DMS114 treated with DMSO at 0.1 percent for 48 hours (cell line): ENCODE data around the gene CMTM3.
"Not testable (repeated sequence)": the region's sequence is repeated elsewhere in the genome, so short reads cannot be mapped to it uniquely, and the experiment has no call there.

Experiments
- DNase-seq: peaks from one replicate; lab custom pipeline; 2025; ENCODE audit not compliant: unreplicated experiment; lab: John Stamatoyannopoulos, UW

Gene CMTM3

DNA sequence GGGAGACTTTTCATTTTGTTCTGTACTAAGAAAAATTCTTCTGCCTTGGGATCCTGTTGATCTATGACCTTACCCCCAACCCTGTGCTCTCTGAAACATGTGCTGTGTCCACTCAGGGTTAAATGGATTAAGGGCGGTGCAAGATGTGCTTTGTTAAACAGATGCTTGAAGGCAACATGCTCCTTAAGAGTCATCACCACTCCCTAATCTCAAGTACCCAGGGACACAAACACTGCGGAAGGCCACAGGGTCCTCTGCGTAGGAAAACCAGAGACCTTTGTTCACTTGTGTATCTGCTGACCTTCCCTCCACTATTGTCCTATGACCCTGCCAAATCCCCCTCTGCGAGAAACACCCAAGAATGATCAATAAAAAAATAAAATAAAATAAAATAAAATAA is 27.1 kb downstream of the CMTM3 start:
- DNase-seq, result not testable (repeated sequence)

DNA sequence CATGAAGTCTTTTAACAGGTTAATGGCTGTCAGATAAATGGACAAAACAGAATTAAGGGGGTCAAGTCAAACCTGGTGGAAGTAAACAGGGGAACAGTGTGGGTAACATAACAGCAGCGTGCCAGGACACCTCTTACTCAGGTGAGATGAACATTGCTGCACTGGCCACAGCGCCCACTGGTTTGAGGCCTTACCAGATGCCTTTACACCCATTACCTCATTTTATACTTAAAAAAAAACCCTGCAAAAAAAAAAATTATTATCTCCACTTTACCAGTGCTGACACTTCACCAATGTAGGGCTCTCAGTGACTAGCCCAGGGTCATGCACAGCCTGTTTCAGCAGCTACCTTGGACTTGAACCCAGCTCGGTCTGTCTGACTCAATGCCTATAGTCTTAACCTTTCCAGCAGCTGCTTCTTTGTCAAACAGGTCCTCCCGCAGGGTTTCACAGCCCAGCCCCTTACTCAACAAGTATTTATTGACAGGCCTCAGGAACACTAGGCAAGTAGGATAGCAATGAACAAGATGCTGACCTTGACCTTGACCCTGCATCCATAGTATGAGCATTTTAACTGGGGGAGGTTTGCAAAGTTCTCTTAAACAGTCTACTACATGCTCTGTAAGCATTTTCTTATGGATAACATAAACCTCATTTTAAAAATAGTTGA is 30.2 kb downstream of the CMTM3 start:
- DNase-seq, result no peak

DNA sequence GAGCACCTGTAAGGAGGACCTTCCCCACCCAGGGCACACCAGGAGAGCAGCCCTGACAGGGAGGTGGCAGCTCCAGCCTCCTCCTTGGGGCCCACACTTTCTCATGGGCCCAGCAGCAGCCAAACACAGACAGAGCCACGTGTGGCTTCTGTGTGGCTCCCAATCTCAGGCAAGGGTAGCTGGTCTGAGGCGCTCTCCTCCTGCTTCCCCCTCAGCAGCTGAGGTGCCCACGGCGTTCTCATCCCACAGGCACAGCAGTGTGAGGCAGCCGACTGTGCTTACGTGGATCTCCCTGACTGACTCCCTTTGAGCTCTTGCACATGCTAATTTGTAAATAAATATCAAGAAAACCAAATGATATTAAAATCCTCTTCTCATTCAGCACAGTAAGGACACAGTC is 30.9 kb downstream of the CMTM3 start:
- no peak for DNase-seq

DNA sequence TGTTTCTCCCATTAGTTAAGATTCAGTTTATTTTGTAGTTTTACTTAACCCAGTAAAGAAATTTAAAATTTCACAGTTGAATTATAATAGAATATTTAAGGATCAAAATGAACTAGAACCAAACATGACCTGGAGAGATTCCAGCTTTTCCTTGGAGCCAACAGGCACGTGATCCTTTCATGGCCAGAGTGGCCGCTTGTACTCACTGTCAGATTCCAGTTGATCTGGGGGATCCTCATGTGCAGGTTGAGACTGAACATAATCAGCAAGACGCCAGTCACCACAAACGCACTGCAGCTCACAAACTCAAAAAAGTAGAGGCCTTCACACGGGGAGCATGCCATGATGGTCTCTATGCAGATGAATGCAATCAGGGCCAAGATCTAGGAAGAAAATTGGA is 31.7 kb downstream of the CMTM3 start:
- no peak for DNase-seq

DNA sequence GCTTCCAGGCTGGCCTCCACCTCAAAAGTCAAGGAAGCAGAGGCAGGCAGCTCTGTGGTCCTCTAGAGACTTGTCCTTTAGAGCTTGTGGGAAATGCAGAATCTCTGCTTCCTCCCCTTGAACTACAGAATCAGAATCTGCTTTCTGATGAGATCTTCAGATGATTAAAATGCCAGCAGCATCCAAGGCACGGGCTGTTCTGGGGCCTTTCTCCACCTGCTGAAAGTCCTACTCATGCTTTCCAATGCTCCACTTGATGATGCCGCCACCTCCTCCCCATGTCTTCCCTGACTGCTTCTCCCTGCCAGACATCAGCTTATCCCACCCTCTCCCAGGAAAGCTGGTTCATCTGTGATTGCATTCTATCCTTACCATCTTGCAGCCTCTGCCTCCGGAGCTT is 33.3 kb downstream of the CMTM3 start:
- DNase-seq, result no peak

DNA sequence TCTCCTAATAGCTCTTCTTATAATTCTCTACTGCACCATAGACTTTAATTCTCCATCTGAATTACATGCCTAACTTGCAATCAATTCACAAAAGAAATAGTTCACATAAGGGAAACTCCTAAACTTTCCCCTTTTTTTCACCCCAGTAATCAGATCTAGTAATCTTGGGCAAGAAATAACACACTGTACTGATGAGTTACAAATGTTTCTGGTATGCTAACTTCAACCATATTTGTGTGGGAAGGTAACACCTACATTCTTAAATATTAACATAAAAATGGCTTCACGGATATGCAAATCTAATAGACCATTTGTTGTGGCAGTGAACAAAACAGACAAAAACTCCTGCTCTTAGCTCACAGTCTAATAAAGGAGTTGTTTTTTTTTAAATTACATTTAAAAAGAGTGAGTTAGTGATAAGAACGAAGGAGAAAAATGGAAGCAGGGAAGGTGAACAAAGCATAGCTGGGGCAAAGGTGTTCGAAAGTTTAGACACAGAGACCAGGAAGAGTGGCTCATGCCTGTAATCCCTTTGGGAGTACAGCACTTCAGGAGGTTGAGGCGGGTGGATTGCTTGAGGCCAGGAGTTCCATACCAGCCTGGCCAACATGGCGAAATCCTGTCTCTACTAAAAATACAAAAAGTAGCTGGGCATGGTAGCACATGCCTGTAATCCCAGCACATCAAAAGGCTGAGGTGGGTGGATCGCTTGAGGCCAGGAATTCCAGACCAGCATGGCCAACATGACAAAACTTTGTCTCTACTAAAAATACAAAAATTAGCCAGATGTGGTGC is 34.8 kb downstream of the CMTM3 start:
- no peak for DNase-seq

DNA sequence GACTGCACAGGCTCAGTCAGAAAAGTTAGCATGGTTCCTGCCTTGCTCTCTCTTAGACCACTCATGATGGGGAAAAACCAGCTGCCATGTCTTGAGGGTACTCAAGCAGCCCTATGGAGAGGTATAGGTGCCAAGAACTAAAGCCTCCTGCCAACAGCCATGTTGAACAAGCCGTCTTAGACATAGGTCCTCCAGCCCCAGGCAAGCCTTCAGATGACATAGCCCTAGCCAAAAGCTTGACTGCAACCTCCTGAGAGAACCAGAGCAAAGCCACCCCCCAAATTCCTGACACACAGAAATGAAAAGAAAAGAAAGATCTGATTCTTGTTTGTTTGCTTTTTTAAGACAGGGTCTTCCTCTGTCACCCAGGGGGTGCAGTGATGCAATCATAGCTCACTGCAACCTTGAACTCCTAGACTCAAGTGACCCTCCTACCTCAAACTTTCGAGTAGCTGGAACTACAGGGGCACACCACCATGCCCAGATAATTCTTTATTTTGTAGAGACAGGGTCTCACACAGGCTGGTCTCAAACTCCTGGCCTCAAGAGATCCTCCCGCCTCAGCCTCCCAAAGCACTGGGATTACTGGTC is 36.3 kb downstream of the CMTM3 start:
- no peak for DNase-seq

DNA sequence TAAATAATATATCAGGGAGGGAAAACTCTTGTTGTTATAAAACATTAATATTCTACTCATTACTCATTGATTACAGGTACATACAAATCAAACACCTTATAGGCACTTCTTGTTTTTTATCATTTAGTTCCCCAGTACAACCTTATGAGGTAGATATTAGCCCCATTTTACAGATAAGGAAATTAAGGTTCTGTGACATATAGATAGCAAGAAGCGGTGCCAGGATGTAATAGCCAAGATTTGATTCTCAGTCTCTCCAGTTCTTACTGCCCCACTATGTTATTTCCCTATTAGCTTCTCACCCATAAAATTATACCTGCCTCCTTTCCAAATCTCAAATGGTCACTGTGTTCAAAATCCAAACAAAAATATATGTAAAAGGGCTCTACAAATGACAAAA is 36.9 kb downstream of the CMTM3 start:
- DNase-seq, result no peak

DNA sequence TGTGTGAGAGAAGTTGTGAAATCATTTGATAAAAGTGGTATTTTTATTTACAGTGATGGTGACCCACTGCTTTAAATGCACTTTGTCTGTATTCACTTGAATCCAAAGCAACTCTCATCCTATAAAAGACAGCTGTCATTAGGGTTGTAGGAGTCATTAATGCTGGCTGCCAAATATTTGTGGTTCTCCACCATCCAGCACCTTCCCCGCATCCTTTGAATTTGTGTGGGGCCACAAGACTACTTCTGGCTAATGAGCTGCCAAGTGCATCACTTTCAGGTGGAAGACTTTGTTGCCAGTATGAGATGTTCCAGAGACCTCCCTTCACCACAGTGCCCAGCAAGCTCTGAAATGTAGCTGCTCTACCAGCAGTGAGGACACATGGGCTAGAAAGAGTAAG is 43.4 kb downstream of the CMTM3 start:
- no peak for DNase-seq

DNA sequence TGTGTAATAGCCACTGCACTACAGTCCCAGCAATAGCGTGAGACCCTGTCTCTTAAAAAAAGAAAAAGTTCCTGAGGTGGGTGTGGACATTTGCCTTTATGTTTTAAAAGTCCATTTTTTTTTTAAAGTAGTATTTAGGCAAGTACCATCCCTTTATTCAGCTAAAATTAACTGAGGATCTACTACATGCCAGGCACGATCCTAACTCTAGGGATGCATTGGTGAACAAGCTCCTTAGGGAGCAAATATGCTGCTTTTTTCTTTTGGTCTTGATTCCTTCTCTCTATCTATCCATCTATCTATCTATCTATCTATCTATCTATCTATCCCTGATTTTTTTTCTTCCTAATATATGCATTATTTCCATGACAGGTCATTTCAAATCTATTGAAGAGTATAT is 44.7 kb downstream of the CMTM3 start:
- DNase-seq, result no peak

DNA sequence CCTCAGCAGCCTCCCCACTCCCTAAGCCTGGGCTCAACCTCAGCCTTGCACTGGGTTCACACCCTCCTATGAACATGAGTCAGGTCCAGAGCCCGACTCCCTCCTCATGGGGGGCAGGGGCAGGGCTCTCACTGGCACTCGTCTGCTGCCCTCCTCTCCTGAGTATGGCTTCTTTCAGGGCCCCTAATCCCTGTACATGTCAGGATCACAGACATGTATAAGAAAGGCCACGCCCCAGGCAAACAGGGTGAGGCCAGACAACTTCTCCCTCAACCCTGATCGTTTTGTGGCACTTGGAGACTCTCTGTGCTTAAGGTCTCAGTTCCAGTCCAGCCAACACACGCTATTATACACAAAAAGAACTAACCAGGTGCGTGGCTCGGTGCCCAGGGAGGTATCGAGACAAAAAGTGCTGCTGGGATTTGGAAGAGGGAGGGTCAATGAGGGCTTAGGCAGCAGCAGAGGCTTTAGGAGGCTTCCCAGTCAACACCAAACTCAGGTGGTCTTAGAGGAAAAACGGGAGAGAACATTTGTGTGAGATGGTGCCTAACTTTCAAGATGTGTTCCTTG is 45.2 kb downstream of the CMTM3 start:
- DNase-seq, result no peak

DNA sequence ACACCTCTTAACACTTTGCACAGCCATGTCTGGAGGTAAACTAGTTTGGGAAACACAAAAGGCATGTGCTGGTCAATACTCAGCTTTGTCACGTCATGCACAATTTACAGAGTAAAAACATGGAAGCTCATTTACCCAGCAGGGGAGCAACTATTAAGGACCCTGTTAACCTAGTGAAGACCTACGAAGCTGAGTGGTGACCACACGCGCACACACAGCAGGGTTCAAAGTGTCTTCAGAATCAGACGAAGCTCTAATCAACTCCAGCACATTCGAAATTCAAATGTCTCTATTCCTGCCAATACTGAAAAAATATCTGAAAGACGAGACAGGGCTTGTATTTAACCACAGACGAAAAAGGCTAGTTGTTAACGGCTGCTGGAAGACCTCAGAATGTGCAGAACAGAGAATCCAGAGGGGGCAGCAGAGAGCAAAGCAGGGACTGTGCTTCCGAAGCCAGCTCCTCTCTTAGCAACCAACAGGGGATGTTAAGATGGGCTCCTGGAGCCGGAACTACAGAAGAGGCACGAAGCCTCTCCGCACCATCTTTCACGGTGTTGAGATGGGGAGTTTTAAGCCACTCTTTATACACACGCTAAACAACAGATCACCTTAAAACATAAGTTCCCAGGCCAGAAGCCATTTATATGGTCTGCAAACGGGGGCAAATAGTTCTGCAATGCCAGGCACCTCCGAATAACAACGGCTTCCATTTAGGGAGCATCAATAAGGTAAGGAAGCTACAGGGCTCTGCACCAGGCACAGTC is 46.4 kb downstream of the CMTM3 start:
- DNase-seq, result peak; percentile 78

DNA sequence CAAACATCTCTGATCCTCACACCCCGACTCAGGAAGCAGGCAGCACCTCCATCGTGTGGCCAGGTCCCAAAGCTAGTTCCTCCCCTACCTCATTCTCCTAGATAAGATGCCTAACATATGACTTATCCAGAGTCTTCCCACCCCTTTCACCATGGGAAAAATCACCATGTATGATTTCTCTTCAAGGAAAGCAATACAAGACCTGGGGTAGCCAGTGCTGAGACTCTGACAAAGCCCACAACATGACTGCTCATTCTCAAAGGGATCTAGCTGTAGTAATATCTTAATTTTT is 46.9 kb downstream of the CMTM3 start:
- DNase-seq, result no peak

DNA sequence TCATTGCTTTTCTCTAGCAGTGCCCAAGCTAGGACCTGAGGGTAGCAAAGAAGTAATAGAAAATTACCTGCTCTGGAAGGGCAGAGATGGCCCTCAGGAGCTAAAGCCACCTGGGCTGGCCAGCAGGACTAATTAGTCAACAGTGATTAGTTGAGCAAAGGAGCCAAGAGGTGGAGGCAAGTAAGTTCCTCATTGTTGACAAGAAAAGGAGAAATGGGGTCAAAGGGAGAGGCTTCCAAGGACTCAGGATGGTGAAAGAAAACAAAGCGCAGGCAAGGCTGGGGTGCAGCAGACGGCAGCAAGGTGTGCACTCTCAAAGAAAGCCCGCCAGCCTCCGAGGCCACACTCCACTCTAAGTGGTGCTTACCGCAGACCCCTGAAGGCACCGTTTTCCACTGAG is 47.5 kb downstream of the CMTM3 start:
- DNase-seq, result no peak

DNA sequence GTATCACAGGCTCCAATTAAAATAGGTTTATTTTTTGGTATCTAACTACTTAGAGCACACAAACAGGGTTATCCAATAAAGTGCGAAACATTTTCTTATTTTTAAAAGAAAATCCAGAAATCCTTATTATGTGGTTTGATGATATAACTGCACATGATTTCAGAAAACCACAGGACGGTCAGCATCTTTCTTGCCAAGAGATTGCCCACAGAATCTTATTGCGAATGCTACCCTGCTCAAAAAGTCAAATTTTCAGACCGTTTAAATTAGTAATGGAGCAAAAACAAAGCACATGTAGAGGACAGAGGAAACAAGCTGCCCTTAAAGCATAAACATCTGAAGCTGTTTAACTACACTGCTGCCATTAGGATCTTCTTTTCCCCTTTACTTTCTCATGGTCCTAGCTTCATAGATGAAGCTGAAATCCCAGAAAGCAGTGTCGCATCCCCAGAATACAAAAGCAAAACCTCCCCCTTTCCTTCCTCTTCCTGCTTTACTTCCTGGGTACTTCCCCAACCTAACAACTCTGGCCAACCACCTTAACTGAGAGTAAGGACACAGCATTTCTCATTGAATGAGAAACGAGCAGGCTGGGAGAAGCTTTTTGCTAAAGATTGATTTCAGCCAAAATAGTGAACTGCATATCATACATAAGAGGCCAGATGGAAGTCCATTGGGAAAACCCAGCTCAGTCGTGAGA is 48.3 kb downstream of the CMTM3 start:
- no peak for DNase-seq

DNA sequence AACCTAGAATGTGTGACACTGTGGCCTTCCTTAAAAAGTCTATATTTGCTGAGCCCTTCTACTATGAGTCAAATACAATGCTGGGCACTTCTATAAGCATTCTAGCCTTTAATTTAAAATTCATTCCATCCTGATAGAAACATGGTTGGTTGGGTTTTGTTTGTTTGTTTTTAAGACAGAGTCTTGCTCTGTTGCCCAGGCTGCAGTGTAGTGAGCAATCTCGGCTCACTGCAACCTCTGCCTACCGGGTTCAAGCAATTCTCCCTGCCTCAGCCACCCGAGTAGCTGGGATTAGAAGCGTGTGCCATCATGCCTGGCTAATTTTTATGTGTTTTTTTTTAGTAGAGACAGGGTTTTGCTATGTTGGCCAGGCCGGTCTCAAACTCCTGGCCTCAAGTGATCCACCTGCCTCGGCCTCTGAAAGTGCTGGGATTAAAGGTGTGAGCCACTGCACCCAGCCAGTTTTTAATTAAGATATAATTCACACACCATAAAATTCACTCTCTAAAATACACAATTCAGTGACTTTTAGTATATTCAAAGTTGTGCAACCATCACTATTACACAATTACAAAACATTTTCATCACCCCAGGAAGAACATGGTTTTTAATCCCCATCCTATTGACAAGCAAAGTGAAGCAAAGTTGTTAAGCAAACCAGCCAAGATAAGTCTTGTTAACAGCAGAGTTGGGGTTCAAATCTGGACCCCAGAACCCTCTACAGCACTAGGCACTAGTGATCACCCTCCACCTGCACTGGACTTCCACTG is 49.3 kb downstream of the CMTM3 start:
- no peak for DNase-seq

DNA sequence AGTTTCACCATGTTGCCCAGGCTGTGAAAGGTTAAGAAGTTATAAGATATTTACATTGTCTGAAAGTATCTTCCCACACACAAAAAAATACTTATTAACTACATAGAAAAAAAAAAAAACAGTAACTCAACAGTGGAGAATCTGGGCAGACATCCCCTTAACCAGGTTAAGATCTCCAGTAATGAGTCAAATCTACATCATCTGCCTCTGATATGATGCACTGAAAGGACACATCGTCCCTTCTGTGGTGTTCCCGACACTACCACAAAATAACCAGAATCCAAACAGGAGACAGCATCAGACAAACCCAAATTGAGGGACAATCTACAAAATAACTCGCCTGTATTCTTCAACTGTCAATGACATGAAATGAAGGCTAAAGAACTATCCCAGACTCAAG is 52.0 kb downstream of the CMTM3 start:
- DNase-seq, result no peak

DNA sequence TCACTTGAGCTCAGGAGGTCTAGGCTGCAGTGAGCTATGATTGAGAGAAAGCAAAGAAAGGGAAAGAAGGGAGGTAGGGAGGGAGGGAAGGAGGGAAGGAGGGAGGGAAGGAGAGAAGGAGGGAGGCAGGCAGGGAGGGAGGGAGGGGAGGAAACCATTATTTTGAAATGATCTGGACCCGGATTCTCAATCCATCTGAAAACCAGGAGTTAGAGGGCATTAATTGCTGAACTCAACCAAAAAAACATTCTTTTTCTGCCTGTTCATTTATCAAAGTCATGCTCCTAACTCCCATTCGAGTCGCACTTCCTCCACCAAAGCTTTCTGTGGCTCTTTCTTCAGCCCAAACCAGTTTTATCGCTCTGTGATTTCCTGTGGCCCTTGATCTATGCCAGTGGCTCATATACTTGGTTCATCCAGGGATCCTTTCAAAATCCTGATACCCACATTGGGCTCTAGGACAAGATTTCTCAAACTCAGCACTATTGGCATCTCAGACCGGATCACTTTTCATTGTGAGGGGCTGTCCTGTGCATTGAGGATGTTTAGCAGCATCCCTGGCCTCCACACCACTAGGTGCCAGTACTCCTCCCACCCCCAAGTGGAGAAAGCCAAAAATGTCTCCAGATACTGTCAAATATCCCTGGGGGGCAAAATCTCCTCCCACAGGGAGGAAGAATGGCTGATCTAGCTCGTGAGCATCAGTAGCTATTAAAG is 53.8 kb downstream of the CMTM3 start:
- DNase-seq, result no peak

DNA sequence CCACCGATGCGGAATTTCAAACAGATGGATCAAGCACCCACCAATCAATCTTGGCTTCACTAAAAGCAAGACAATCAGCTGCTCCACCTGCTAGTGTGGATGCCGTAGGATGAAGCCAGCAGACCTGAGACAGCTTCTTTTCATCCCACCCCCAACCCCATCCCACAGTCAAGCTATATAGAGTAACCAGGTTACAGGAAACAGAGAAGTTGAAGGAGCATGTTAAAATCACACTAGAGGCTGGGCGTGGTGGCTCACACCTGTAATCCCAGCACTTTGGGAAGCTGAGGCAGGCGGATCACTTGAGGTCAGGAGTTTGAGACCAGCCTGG is 54.3 kb downstream of the CMTM3 start:
- no peak for DNase-seq
